HG03342 (cell line): Measurements from ENCODE around the gene MYO19.
"Not testable (repeated sequence)": the region's sequence is repeated elsewhere in the genome, so short reads cannot be mapped to it uniquely, and the experiment has no call there.

Experiments
- ATAC-seq: cut with Tn5 transposase; IDR thresholded peaks from one replicate; pipeline ENCODE4 v1.9.1; 2021; ENCODE audit warnings: mild to moderate bottlenecking, moderate library complexity; ENCODE audit not compliant: unreplicated experiment

MYO19 gene

DNA sequence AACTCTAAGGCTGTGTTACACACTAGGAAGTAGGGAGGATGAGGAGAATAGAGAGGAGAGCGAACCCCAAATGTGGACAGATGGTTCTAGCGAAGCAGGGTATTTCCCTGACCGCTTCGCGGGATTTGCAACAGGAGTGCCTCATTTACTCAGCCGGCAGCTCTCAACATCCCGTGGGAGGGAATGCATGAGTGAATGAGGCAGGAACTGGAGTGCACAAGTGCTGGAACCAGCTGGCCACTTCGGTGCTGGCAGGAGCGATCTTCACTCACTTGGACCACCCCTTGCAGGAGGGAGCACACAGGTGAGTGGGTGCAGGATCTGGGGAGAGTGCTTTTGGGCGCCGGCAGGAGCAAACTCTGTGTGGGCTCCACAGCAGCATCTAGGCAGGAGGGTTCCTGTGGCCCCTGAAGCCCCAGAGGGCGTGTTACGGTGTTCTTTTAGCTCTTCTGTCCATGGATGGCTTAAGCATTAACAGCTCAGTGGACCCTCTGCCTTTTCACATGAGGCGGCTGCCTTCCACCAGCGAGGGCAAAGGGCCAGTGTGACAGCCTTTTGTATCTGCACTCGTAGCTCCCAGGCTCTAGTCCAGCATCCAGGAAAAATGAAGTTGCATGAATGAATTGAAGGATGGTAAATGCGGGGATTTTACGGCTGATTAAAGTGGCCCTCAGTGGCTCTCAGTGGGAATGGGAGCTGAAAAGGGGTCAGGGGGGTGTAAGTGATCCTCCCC lies 65.6 kb downstream of the MYO19 start:
- no peak for ATAC-seq

DNA sequence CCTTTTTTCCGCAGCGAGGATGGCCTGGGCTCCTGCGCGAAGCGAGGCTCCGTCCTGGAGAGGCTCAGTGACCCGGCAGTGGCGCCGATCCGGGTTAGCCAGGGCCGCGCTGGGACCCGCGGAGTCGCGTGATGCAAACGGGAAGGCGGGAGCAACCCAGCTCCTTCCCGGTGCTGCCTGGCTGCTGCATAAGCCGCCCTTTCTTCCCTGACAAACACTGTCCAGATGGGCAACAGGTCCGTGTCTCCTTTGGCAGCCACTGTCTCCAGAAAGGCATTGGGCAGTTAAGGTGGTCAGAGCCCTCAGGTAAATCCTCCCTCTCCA lies 69.9 kb downstream of the MYO19 start:
- ATAC-seq, result no peak

DNA sequence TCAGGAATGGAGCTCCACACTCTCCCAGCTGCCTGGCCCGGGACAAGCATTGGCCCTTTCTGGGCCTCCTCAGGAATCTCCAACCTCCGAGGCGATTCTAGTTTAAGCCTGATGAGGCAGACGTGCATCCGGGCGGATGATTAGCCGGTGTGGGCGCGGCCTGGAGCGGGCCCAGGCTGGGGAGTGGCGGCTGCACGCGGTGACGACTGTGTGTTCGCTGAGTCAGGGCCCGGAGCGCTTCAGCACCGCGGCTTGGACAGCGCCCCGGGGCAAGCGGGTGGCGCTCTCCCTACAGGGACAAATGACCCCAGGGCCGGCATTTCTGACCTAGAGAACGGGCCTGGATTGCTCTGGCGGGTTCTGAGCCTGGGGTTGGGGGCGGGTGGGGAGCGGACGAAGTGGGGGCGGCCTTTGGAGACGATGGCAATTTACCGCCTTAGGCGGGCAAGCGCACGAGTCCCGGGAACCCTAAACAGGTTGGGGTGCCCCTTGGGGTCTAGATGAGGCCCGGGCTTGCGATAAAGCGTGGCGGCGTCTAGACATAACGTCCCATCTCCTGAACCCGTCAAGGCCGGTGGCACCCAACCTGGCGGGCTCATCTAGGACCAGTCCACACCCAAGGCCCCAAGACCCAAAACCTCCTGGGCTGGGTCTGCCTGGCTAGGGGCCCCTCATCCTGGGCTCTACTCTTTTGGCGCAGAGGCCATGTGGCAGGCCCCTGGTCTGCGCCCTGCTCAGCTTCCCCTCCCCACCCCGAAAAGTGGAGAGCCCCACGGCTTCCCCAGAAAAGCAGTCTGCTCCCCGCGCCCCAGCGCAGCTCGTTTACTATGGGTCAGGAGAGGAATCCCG lies 70.5 kb downstream of the MYO19 start:
- no peak for ATAC-seq

DNA sequence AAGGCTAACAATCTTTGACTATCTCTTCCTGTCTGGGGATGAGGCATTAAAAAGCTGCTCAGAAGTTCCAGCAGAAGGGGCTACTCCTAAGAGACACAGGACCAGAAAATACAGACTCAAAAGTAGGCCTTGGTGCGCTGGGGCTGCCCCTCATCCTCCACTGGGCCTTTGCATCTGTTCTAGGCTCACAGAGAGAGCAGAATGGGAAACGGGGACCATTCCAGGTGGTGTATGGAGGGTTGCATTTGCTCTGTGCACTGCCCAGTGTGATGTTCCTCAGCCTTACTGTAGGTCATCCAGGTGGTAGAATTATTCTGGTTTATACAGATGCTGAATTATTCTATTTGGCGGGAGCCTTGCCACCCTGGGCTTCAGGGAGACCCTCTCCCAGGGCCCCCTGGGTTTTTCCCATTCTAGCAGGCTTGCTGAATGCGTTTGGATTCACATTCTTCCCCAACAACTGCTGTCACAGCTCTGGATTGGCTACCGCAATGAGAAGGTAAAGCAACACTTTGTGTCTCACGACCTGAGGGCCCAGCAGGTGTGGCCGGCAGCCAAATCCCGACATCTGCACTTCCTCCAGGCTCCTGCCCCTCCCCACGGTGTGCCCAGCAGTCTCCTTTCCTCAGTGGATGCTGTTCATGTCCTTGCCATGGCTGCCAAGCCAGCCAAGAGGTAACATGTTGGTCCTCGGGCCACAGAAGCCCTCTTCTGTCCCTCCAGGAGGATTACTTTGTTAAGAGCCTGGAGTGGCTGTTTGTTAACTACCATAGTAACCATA lies 73.1 kb downstream of the MYO19 start:
- ATAC-seq, result no peak

DNA sequence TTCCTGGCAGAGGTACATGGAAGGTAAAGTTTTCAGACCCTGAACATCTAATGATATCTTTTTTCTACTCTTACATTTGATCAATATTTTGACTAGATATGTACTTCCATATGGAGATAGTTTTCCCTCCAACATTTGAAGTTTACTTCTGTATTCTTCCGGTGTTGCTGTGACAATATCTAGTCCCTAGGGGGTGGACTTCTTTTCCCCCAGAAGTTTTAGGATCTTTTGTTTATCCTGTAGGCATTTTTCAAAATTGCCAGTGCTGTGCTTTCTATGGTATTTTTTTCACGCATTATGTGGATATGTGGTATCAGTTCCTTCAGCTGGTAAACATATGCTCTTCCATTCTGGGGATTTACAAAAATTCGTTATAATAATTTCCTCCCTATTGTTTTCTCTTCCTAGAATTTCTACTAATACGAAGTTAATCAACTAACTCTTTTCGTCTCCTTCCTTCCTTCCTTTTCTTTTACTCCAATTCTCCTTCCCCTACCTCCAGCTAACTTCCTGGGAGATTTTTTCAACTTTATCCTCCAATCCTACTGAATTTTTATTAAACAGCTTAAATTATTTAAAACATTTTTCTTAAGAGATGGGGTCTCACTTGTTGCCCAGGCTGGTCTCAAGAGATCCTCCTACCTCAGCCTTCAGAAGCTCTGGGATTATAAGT lies 74.3 kb downstream of the MYO19 start:
- ATAC-seq, result no peak

DNA sequence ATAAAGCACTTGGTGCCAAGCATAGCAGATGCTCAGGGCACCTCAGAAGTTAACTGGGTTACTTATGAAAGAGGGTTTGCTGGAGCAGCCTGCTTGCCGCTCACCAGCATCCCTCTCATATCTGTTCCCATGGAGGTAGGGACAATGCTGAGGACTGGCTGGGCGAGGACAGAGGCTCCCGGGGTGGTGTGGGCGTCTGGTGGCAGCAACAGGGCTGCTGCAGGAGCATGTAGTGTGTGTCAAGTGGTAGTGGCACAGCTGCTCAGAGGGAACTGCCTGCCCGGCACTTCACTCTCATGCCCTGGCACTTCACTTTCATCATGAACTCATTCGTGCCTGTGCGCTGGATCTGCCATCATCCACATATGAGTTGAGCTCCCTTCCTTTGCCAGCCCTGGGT lies 75.1 kb downstream of the MYO19 start:
- ATAC-seq, result no peak

DNA sequence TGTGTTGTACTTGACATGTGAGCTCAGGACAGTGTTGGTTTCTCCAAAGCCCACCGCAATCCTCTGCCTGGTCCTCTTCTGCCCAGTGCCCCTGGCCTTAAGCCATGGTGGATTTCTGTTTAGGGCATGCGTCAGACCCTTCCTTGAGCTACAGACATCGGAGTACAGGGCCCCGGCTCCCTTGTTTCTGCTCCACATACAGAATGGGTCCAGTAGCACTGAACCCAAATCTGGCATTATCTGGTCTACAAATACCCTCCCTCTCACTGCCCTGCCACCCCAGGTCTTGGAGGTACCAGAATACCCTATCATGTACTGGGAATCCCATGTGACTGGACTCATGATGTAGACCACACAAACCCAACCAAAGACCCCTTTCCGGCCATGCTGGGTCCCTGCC lies 75.6 kb downstream of the MYO19 start:
- ATAC-seq, result no peak

DNA sequence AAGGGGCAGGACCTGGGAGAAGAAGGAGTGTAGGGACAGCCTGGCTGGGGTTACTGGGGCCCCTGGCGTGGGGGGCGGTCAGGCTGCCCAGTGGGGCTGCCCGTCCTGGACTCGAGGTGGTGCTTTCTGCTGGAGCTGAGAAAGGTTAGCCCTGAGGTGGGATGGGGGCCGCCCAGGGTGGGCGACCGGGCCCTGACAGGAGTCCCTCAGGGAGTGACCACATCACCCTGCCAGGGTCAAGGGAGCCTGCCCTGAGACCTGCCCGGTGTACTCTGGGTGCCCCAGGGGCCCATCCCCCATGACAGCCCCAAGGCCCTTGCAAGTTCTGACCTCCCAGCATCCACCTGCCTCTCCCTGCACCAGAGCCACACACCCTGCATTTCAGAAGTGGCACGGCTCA lies 77.0 kb downstream of the MYO19 start:
- not testable (repeated sequence) for ATAC-seq

DNA sequence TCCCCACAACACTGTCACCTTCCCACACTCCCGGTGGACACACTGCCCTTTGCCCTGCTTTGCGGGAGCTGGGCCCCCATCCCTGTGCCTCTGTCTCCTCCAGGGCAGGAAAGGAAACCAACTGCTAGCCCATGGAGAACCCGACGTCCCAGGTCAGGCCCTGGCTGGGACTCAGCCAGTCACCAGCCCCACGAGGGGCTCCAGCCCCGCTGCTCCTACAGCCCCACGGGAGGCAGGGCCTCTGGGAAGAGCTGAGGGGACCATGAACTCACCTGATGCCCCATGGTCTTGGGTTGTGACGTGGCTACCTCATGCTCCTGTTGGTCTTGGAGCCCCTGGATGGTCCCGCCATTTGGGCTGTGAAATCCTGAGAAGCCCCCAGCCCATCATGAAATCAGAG lies 81.8 kb downstream of the MYO19 start:
- ATAC-seq, result not testable (repeated sequence)

DNA sequence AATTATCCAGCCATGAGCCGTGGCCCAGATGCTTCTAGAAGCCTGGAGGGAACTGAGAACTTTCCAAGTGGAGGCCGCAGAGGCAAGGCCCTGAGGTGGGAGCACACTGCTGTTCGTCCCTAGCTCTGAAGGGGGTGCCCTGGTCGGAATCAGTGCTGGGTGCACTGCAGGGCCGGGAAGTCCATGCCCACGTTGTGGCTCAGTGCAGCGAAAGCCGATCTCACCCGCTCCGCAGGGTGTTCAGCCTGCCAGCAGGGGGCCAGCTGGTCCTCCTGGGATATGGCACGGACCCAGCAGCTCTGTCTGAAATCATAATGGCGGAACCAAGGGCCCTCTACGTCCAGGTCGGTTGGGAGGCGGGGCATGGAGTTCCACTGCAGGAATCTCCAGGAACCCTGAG lies 84.7 kb downstream of the MYO19 start:
- not testable (repeated sequence) for ATAC-seq
